Stimulated activated CD4-positive, alpha-beta T cell treated with anti-CD3 and anti-CD28 coated beads, TNF-alpha, amount 100 ng/mL, for 4 hours (primary cell): Measurements from ENCODE around the gene NR4A1.

Experiments used
- DNase-seq, 3 experiments: peaks; one replicate each; pipeline ENCODE4 v3.0.0-alpha.2; 2020; ENCODE audit warnings: low read depth in 3 of 3

Gene NR4A1

DNA sequence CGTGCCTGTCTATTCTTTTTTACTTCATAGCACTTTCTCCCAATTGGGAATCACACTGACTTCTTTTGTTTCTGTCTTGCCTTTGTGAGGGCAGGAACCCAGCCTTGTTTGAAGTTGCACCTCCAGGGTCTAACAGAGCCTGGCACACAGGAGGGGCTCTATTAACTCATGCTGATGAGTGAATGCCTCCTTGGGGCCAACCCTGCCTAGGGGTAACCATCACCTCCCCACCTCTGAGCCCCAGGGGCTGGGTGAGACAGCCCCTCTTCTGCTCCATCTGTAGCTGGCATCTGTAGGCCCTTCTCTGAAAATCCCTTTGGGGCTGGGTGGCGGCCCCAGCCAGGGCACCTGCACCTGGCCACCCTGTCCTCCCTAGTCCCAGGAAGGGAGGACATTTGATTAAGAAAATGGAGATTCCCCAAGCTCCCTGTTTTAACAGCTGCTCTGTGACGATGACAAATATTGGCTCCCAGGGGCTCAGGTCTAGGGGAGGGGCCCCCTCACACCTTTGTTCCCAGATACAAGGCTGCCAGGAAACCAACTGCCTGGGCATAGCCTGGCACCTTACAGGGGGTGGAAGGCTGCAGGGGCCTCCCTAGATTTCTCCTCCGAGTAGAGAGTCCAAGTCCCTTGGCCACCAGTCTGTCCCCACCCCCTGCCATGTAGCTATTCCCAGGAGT, 32.7 kb upstream of the NR4A1 start:
- no peak for DNase-seq

GRCh38 chr12:52019113-52019770, 32.0 kb upstream of the NR4A1 start:
- no peak for DNase-seq

GRCh38 chr12:52020539-52021336, 30.5 kb upstream of the NR4A1 start:
- peak in 2 of 3 experiments; percentile 46 to 49 for DNase-seq

DNA sequence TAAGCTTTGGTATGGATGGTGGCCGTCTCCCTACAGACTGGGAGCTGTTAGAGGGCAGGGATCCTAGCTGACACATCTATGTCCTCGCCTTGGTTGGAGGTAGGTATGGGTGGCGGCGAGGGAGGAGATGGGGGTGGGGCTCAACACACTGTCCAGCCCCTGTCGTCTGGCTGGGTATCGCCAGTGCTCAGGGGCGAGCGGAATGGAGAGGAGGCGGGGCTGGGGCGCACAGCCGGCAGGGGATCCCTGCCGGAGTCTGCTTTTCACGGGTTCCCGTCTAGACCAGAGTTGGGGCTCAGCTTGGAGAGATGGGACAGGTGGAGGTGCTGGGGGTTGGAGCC, 28.4 kb upstream of the NR4A1 start:
- no peak for DNase-seq

GRCh38 chr12:52023182-52023975, 27.9 kb upstream of the NR4A1 start:
- DNase-seq = peak; percentile 81 to 96 (median 86)

DNA sequence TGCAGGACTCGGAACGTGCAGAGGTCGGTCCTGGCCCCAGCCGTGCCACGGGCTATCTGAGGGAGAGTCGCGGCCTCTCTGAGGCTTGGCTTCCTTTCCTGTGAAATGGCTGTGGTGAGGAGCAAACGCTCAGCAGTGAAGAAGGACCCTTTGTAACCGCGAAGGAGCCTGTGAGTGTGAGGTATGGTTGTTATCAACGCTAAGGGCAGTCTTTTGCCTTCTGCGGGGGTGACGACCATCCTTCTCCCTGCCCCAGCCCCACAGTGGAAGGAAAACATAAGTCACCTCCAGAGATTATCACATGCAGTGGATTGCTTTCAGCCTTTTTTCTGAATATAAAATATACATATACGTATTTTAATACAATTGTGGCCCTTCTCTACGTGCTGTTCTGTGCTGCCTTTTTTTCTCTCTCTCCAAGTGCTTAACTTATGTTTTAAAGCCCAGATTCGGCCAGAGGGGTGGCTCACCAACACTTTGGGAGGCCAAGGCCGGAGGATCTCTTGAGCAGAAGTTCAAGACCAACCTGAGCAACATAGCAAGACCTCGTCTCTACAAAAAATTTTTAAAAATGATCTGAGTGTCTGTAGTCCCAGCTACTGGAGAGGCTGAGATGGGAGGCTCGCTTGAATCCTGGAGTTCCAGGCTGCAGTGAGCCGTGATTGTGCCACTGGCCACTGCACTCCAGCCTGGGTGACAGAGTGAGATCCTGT, 27.1 kb upstream of the NR4A1 start:
- no peak for DNase-seq

GRCh38 chr12:52024845-52025230, 26.4 kb upstream of the NR4A1 start:
- no peak for DNase-seq

GRCh38 chr12:52026263-52026662, 25.0 kb upstream of the NR4A1 start:
- no peak for DNase-seq

DNA sequence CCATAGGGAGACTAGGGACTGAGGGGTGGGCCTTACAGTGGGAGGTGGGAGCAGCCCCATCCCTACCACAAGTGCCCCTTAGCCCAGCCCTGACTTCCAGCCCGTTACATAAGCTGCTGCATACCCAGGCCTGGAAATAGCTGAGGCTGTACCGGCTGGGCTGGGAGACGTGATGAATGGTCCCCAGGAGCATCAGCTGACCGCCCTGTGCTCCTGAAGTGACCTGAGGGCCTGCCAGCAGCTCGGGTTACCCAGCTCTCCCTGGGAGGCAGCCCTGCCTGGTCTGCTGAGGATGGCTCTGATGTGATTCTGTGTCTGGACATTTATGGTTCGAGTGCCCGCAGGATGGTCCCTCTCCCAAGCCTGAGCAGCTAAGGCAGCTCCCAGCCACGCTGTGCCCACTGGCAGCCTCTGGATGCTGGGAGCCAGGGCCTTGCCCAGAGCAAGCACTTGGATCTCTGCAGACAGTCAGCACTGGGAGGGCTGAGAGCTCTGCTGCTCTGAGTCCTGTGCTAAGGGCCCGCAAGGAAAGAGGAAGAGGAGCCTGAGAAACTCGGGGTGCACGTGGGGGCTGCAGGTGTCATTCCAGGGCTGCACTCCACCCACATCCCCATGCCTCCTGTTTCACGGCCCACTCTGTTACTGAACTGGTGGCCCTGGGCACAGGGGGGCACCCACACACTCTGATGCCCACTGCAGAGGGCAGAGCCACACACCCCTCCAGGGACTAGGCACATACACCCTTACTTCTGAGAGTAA, 24.0 kb upstream of the NR4A1 start:
- DNase-seq = no peak

- DNase-seq = no peak
These were observed 21.6 kb upstream of the NR4A1 start for GRCh38 chr12:52029685-52030084.

- no peak for DNase-seq
These were observed 18.8 kb upstream of the NR4A1 start for GRCh38 chr12:52032446-52032803.

GRCh38 chr12:52032804-52033445, 18.3 kb upstream of the NR4A1 start:
- DNase-seq = peak; percentile 67 to 79 (median 72)

- DNase-seq = no peak
These were observed 17.6 kb upstream of the NR4A1 start for GRCh38 chr12:52033446-52034140.

- no peak for DNase-seq
These were observed 16.1 kb upstream of the NR4A1 start for GRCh38 chr12:52035190-52035589.

- DNase-seq = no peak
These were observed 15.3 kb upstream of the NR4A1 start for GRCh38 chr12:52035926-52036325.

- DNase-seq = peak; percentile 55 to 78 (median 74)
These were observed 14.6 kb upstream of the NR4A1 start for GRCh38 chr12:52036587-52037171.

GRCh38 chr12:52037248-52037861, 13.9 kb upstream of the NR4A1 start:
- DNase-seq = no peak

DNA sequence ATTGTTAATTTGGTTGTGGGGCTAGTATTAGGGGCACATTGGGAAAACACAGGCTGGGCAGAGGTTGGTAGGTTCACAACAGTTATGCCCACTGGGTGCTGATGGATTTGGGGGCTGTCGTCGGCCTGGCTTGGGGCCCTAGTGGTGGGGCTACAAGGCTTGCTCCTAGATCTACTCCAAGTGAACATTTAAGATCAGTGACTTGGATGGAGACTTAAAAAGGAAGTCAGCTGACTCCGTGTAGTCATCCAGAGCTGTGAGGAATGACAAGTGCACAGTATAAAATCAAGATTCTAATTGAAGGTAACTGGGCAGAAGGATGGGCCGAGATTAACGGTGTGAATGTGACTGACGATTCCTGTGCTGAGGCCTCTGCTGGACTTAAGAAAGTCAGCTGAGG, 12.8 kb upstream of the NR4A1 start:
- no peak for DNase-seq

- DNase-seq = no peak
These were observed 10.2 kb upstream of the NR4A1 start for GRCh38 chr12:52041035-52041434.
